Daoy (cell line): ENCODE measurements around the gene NXF2B. TPM values are rescaled to one million over a fixed set of nuclear protein-coding genes. Genes with fewer than 3 reads are reported as not detected.
"Not testable (repeated sequence)": the region's sequence is repeated elsewhere in the genome, so short reads cannot be mapped to it uniquely, and the experiment has no call there.

ENCODE experiments used
- DNase-seq: peaks from one replicate; pipeline ENCODE4 v3.0.0-alpha.2; 2015; ENCODE audit warnings: low read depth
- total RNA-seq: library from RNA; depleted of rRNA; stranded (reverse); fragments of >200 nt; shearing (Covaris generic); gene quantifications from 2 replicates; pipeline ENCODE4 v1.2.3, GENCODE V29; 2014; rRNA removed

Gene NXF2B, protein sequence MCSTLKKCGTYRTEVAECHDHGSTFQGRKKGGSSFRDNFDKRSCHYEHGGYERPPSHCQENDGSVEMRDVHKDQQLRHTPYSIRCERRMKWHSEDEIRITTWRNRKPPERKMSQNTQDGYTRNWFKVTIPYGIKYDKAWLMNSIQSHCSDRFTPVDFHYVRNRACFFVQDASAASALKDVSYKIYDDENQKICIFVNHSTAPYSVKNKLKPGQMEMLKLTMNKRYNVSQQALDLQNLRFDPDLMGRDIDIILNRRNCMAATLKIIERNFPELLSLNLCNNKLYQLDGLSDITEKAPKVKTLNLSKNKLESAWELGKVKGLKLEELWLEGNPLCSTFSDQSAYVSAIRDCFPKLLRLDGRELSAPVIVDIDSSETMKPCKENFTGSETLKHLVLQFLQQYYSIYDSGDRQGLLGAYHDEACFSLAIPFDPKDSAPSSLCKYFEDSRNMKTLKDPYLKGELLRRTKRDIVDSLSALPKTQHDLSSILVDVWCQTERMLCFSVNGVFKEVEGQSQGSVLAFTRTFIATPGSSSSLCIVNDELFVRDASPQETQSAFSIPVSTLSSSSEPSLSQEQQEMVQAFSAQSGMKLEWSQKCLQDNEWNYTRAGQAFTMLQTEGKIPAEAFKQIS
- 1.9 TPM in 1 of 2 replicates, not detected in the other for total RNA-seq

DNA sequence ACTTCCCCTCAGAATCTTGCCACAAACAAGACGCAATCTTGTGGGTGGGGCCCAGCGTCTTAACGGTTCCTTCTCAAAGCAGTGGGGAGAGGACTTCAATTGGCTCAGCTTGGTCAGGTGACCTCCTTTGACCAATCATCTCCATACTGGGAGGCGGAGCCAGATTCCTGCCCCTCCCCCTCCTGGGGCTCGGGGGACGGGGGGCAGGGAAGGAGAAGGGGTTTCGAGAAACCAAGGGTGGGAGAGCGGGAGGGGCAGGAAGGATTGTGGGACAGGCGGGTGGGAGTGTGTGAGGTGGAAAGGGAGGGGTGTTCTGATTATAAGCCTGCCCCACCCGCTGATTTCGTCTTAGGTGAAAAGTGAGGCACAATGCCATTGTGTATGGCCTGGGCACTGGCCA lies at the start of gene NXF2B:
Gene NXF2B, minus strand, starts transcription at position 101 of the 400 bp plus-strand sequence. CDS start 59,972 bp downstream, outside the sequence.
- not testable (repeated sequence) for DNase-seq

DNA sequence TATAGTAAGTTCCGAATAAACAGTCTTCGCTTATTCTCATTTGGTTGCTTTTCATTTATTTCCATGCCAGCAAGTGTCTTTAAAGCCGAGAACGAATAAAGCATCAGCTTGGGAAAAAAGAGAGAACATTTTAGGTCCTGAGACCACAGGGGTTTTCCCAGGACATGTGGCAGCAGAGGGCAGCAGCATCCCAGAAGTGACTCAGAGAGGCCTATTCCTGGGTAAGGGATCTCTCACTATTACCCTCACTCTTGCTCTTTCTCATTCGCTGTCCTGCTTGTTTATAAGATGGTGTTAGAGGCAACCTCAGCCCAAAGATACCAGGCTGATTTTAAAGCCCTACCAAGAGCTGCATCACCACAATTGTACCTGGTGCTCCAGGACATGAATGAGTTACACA lies 39.0 kb upstream of the NXF2B start:
- not testable (repeated sequence) for DNase-seq

DNA sequence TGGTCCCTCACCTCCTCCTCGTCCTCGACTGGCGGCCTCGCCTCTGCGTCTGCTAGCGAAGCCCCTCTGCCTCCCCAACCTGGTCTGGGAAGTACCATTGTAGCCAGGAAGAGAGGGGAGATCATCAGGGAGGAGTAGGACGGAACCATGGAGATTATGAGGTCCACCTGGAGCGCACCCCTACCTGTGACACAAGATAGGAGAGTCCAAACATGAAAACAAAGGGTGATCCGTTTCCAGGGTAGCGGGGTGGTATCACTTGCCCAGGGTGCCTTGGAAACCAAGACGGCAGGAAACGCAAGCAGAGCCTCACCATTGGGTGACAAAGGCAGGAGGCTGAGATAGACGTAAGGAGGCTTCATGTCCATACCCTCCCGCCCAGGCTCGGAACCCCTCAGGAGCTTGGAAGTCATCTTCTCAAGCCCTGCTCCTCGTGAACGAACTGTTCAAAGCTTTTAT lies 32.0 kb upstream of the NXF2B start, which contains the start of gene TCP11X2:
Gene TCP11X2, minus strand, starts transcription at position 51 of the 459 bp plus-strand sequence.
- not testable (repeated sequence) for DNase-seq

DNA sequence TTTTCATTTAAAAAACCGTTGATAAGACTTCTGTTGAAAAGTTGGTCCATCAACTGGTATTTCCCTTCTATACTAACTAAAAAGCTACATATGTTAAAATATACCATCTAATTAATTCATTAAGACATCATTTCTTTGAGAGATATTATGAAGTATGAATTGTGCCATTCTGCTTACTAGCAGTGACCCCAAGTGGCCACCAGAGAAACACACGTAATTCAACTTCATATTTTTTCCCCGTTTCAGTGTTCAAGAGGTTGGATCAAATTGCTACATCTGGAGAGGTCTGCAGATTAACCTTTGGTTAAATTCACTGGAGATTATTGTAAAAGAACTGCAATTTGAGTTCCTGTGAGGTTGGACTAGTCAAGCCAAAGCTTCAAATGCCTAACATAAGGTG lies 30.4 kb upstream of the NXF2B start:
- DNase-seq: not testable (repeated sequence)

DNA sequence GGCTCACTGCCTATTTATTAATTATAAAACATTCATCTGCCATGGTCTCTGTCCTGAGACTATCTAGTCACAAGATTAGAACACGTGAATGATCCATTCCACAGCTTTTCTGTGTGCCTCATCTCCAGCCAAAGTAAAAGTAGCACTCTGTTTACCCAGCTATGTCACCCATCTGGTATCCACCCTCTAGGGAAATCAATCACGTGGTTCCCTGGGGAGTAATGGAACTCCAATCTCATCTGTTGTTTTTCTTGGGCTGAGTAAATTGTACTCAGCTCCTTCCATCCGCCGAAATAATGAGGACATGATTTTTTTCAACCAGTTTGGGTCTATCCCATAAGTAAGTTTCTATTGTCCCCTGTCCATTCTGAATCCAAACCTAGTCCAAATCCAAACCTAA lies 18.8 kb upstream of the NXF2B start:
- DNase-seq: not testable (repeated sequence)

DNA sequence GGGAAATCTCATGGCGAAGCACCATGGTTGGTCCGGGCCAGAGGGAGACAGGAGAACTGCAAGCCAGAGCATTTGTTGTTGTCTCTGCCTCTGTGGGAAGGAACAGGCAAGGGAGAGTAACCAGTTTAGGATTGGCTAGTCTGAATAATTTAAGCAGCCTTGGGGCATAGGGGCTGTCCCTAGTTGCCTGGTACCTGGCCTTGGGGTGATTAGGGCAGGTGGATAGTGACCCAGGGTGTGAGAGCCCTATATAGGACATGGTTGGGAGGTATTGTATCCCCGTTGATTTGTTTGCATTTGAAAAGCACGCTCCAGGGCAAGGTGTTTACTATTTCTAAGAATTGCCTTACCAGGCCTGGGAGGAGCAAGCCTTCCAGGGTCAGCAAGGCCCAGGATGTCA lies 25.3 kb downstream of the NXF2B start:
- not testable (repeated sequence) for DNase-seq

DNA sequence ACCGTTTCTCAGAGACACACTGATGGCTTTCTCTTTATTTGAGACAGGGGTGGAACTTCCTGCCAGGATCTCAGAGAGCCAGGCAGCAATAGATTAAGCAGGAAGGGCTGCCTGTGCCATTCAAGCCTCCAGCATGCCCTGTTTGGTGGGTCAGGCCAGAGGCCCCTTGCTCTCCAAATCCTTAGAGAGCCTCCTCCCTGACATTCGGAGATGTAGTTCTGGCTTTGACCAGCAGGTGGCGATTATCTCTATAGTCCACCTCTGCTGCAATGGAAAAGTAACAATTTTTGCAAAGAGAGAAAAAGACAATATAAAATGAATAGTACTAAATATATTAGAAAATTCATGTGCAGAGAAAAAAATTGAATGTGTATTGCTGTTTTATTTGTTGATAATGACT lies 93.9 kb downstream of the NXF2B start:
- DNase-seq: peak; percentile 29

DNA sequence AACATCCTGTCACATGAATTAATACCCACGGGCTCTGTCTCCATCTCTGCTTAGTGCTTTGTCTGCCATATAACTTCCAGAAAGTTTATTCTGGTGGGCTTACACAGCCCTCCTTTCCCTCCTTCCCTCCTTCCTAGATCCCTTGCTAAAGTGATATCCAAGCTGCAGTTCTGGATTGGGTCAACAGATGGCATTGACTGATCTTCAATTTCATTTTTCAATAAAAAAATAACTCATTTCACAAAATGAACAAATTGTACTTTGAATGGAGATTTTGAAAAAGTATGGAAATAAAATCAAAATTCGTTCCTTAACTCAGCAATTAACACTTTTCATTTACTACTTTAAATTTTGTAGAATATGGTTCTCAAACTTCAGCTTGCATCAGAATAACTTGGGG lies 97.9 kb downstream of the NXF2B start:
- DNase-seq: no peak

DNA sequence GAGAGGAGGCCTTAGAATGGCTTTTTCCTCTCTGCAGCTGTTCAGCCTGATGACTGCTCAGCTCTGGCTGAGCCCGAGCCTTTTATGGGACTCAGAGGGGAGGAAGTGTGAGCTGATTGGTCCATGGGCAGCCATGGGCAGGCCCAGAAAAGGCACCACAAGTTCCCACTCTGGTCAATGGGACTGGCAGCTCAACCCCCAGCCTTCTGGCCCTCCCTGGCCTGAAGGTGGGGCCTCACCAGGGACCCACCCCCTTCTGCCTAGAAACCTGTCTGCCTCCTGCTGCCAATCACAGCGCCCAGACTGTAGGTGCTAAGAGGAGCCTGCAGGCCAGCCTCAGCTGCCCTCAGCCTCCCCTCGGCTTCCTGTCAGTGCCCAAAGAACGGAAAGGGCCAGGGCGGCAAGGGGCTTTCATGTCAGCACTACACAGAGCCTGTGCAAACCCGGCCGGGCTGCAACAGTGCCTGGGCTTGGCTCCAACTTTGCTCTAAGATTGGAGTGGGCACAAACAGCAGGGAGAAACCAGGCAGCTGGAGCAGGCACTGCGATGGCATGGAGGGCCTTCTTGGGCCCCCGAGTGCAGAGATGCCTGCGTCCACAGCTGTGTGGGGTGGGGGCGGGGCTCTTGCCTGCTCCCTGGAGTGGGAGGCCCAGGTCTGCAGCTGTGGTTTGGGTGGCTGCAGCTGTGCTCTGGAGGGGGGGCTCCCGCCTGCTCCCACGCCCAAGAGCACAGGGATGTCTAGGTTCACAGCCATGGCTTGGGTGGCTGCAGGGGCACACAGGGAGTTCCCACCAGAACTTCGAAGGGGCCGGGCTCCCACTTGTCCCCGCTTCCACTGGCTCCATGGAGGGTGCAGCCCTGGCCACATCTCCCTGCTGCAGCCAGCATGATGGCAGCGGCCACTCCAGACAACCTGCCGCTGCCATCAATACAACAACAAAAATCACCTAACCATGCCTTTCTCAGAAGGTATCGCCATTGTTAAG lies 100.2 kb downstream of the NXF2B start:
- peak; percentile 25 for DNase-seq

DNA sequence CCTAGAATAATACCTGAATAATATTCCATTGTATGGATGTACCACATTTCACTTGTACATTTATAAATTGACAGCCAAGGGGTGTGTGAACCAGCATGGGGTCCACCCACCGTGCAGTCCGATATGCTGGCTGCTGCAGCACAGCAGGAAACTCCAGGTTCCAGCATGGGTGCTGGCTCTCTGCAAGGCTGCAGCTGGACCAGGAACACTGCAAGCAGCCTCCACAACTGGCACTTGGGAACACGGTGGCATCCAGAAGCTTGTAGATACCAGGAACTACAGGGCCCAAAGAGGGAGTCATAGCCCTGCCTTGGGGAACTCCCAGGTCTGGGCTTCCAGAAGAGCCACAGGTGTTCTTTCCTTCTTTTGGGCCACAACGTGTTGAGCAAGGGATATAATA lies 101.6 kb downstream of the NXF2B start:
- DNase-seq: no peak

Other genes starting within 250 kb of the NXF2B start
- gene TCP11X1, start 224.7 kb downstream of the NXF2B start, total RNA-seq: not detected in 2 replicates
- gene NXF2, start 192.8 kb downstream of the NXF2B start, total RNA-seq: 1.9 and 3.5 TPM in 2 replicates
- not detected in 2 replicates for gene TCP11X2, start 31.8 kb upstream of the NXF2B start, total RNA-seq
- gene TMSB15A, start 76.7 kb upstream of the NXF2B start, total RNA-seq: 18.2 and 31.4 TPM in 2 replicates
- 10.5 and 17.1 TPM in 2 replicates for gene ARMCX5, start 159.5 kb upstream of the NXF2B start, total RNA-seq
- 0.69 and 1.5 TPM in 2 replicates for gene GPRASP1, start 211.5 kb upstream of the NXF2B start, total RNA-seq